Esophagus (tissue), 2 donors: Measurements from ENCODE around the gene EEFSEC. TPM values are rescaled to one million over a fixed set of nuclear protein-coding genes. Genes with fewer than 3 reads are reported as not detected.
"Not testable (repeated sequence)": the region's sequence is repeated elsewhere in the genome, so short reads cannot be mapped to it uniquely, and the experiment has no call there.

Experiments used
- H3K27ac ChIP-seq, 2 donors: one replicate each; pipeline ENCODE4 v1.5.1; 2013; ENCODE audit warnings: low read depth in 2 of 2, mild to moderate bottlenecking in 2 of 2, inconsistent platforms in 1 of 2, low read length in 1 of 2, moderate library complexity in 1 of 2
- H3K27me3 ChIP-seq, 2 donors: one replicate each; pipeline ENCODE4 v1.6.1; 2013; ENCODE audit warnings: low read length in 2 of 2, control low read depth in 1 of 2, mild to moderate bottlenecking in 1 of 2; ENCODE audit not compliant: insufficient read depth in 2 of 2, control insufficient read depth in 1 of 2
- H3K36me3 ChIP-seq, 2 donors: one replicate each; pipeline ENCODE4 v1.6.1; 2013; ENCODE audit warnings: low read length in 1 of 2; ENCODE audit not compliant: control insufficient read depth in 2 of 2, insufficient read depth in 2 of 2
- H3K4me1 ChIP-seq, 2 donors: one replicate each; pipeline ENCODE4 v1.6.1; 2013; ENCODE audit warnings: low read length in 1 of 2; ENCODE audit not compliant: control insufficient read depth in 2 of 2, insufficient read depth in 2 of 2
- H3K4me3 ChIP-seq, 2 donors: one replicate each; pipeline ENCODE4 v1.5.1; 2013; ENCODE audit warnings: low read length in 2 of 2, mild to moderate bottlenecking in 2 of 2, low read depth in 1 of 2, moderate library complexity in 1 of 2
- H3K9me3 ChIP-seq, 2 donors: one replicate each; pipeline ENCODE4 v1.6.1; 2013; ENCODE audit warnings: mild to moderate bottlenecking in 2 of 2, low read depth in 1 of 2, low read length in 1 of 2, moderate library complexity in 1 of 2; ENCODE audit not compliant: control insufficient read depth in 2 of 2, insufficient read depth in 1 of 2
- WGBS, 2 donors: extraction: QIAGEN DNeasy Blood & Tissue Kit; methylation state at CpG; one replicate each; pipeline ENCODE4 v1.1.7; 2013; 5-methylcytosine and 5-hydroxymethylcytosine counted together
- polyA plus RNA-seq, 2 donors: library from polyadenylated mRNA; stranded (reverse); fragments of 200-250 nt; gene quantifications; one replicate each; pipeline ENCODE4 v1.2.3, GENCODE V29; 2013
- donor health status: healthy with polysubstance abuse.
- donor health status: Bipolar disorder and iron deficiency.

The EEFSEC gene
- polyA plus RNA-seq, 2 donors = 6.1 to 10.0 TPM

DNA sequence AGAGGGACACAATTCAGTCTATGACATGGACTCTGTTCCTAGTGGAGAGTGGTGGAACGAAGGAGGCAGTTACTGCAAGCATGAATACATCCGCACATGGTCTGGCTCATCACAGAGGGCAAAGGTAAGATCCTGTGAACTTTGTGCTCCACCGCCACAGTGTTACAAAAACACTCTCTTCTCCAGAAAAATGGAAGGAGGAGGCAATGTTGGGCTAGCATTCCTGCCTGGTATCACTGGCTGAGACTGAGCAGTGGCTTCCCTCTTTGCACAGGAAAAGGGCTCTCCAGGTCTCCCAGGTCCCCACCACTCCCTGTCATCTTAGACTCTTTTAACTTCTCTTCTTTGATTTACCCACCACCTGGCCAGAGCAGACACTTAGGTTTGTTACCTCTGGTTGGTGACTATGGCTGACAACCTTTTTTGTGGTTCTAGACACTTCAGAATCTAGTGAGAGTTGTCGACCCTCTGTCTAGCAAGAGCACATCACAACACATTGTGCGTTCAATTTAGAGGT is 1.5 kb upstream of the EEFSEC start:
- H3K27me3 ChIP-seq = no peaks in the 10 kb centered on the region
- H3K4me1 ChIP-seq = no peaks in the 10 kb centered on the region
- no peaks in the 10 kb centered on the region for H3K36me3 ChIP-seq
- no peak overlapping the region for H3K4me3 ChIP-seq
- 84 to 90% methylated on average over 5 of the region's 5 CpGs for WGBS, 2 donors
- no peaks in the 10 kb centered on the region for H3K9me3 ChIP-seq
- H3K27ac ChIP-seq = no peak overlapping the region

DNA sequence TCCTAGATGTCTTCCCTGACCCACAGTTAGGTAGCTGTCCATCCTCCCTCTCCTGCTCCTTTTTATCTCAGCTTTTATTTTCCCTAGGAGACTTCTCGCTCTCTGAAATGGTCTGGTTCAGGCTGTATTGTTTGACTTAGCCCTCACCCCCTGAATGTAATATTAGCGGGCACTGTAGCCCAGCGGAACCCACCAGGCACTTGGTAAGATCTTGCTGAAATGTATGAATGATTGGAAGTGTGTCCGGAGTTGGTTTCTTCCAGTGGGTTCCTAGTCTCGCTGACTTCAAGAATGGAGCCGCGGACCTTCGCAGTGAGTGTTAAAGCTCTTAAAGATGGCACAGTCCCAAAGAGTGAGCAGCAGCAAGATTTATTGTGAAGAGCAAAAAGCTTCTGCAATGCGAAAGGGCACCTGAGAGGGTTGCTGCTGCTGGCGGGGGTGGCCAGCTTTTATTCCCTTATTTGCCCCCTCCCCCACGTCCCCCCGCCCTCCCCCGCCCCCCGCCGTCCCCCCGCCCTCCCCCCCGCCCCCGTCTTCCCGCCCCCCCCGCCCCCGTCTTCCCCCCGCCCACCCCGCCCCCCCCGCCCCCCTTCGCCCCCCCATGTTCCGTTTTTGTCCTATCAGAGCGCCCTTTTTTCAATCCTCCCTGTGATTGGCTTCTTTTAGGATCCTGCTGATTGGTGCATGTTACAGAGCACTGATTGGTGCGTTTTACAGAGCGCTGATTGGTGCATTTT is 694 bp upstream of the EEFSEC start:
- Histone ChIP-seq H3K4me3 (peak overlapping the region; percentile 54 to 89), H3K9me3 (no peaks in the 10 kb centered on the region), H3K36me3 (no peaks in the 10 kb centered on the region), H3K4me1 (no peaks in the 10 kb centered on the region), H3K27ac (peak overlapping the region; percentile 72 to 85), H3K27me3 (no peaks in the 10 kb centered on the region)
- WGBS, 2 donors = 63 to 68% methylated on average over 12 to 14 of the region's 29 CpGs

DNA sequence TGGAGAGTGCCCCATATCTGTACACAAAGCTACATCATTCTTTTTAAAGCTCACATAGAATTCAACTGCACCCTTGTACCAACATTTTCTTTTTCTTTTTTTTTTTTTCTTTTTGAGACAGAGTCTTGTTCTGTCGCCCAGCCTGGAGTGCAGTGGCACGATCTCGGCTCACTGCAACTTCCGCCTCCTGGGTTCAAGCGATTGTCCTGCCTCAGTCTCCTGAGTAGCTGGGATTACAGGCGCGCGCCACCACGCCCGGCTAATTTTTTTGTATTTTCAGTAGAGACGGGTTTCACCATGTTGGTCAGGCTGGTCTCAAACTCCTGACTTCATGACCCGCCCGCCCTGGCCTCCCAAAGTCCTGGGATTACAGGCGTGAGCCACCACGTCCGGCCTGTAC is 1.1 kb downstream of the EEFSEC start:
- H3K27ac ChIP-seq, H3K36me3 ChIP-seq, H3K9me3 ChIP-seq, H3K27me3 ChIP-seq, H3K4me1 ChIP-seq: not testable (repeated sequence)
- H3K4me3 ChIP-seq = peak overlapping the region in 1 of 2 donors; percentile 54
- WGBS, 2 donors = 82 to 83% methylated on average over 16 of the region's 16 CpGs

DNA sequence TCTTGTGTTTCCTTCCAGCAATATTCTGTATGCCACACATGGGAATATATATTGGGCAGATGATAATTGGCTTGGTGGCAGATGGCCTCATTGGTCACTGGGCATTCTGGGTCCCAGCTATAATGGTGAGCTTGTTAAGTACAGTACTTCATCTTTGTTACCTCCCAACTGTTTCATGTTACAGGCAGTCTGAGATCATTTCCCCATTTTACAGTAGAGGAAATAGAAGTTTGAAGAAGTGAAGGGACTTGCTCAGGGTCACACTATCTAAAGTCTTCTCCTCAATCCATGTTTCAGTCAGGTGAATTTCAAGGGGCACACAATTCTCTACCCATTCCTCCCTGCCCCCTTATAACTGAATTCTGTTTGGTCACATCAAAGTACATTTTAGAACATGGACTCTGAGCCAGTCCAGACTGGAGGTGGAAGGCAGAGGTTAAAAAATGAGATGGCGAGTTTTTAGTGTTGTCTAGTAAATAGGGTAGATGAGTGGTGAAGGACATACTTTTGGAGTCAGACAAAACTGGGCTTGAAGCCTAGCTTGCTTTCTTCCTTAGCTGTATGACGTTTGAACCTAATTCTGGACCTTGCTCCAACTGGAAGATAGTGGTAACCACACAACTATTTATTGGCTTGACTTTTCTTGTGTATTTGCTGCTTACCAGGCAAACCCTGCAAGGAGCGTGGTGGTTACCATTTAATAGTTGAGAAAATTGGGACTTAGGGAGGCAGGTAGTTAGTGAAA is 2.5 kb downstream of the EEFSEC start:
- Histone ChIP-seq H3K4me1 (no peaks in the 10 kb centered on the region), H3K36me3 (no peaks in the 10 kb centered on the region), H3K9me3 (no peaks in the 10 kb centered on the region), H3K4me3 (no peak overlapping the region), H3K27ac (no peak overlapping the region), H3K27me3 (no peaks in the 10 kb centered on the region)
- WGBS, 2 donors = 62 to 97% methylated on average over 3 of the region's 3 CpGs

DNA sequence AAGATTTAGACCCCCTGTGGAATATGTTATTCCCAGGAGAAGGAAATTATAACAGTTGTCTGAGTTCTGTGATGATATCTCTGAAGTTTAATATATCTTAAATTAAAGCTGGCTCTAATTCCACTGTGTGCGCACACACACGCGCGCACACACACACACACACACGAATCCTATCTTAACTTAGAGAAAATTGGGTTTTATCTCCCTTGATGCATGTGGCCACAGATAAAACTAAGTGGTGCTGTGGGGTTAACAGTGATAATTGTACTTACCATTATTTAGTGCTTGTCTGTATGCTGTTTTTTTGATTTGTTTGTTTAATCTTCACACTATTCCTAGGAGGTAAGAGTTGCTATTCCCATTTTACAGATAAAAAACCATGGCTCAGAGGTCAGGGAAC is 7.4 kb downstream of the EEFSEC start:
- H3K36me3 ChIP-seq = no peaks in the 10 kb centered on the region
- no peak overlapping the region for H3K27ac ChIP-seq
- 95 to 97% methylated on average over 5 of the region's 5 CpGs for WGBS, 2 donors
- no peaks in the 10 kb centered on the region for H3K27me3 ChIP-seq
- H3K9me3 ChIP-seq = no peaks in the 10 kb centered on the region
- H3K4me3 ChIP-seq = no peak overlapping the region
- no peaks in the 10 kb centered on the region for H3K4me1 ChIP-seq

DNA sequence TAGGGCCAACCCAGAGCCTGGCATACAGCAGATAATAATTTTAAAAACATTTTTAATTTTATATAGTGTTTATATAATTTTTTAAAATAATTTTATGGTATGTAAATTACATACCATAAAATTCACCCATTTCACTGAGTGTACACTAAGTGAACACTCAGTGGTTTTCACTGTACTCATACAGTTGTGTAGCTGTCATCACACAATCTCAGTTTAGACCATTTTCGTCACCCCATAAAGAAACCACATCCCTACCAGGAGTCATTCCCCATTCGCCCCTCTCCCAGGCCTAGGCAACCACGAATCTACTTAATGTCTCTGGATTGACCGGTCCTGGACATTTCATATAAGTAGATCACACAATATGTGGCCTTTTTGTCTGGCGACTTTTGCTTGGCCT is 10.2 kb downstream of the EEFSEC start:
- no peaks in the 10 kb centered on the region for H3K27me3 ChIP-seq
- no peaks in the 10 kb centered on the region for H3K36me3 ChIP-seq
- WGBS, 2 donors = 66 to 93% methylated on average over 5 of the region's 5 CpGs
- H3K9me3 ChIP-seq = no peaks in the 10 kb centered on the region
- no peak overlapping the region for H3K4me3 ChIP-seq
- no peak overlapping the region for H3K27ac ChIP-seq
- H3K4me1 ChIP-seq = no peaks in the 10 kb centered on the region

DNA sequence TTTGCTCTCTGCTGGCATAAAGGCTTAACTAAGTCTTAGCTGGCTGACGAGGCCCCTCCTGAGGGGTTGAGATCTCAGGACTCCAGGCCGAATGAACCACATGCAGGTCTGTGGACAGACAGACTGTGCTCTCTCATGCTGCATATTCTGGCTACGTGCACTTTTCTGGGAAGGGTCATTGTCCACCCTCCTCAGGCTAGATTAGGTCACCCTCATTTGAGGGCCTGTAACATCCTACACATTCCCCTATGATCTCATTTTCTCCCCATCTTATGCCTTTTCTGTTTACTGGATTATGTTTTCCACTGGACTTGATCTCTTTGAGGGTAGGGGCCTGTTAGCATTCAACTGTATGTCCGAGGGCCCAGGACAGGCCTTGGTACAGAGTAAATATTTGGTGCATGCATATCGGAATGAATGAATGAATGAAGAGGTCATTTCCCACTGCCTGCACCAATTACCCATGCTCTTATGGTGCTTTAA is 13.7 kb downstream of the EEFSEC start:
- H3K4me1 ChIP-seq = no peaks in the 10 kb centered on the region
- H3K36me3 ChIP-seq = no peaks in the 10 kb centered on the region
- WGBS, 2 donors = 92% methylated on average over 5 of the region's 5 CpGs
- H3K9me3 ChIP-seq = no peaks in the 10 kb centered on the region
- no peak overlapping the region for H3K27ac ChIP-seq
- no peaks in the 10 kb centered on the region for H3K27me3 ChIP-seq
- H3K4me3 ChIP-seq = no peak overlapping the region

DNA sequence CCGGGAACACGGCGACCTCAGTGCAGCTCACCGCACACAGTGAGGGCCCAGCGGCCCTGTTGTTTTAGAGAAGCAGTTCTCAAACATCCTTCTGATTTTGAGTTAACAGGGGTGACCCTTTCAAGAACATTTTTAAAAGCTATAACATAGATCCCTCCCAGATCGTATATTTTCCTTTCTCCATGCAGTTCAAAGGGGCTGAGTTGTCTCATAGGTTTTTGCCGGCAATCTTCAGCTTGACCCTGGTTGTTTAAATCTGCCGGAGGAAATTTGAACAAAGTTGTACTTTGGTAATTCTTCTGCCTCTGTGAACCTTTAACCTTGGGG is 14.3 kb downstream of the EEFSEC start:
- WGBS, 2 donors = 93 to 94% methylated on average over 8 of the region's 8 CpGs
- Histone ChIP-seq H3K27ac (no peak overlapping the region), H3K4me1 (no peaks in the 10 kb centered on the region)

DNA sequence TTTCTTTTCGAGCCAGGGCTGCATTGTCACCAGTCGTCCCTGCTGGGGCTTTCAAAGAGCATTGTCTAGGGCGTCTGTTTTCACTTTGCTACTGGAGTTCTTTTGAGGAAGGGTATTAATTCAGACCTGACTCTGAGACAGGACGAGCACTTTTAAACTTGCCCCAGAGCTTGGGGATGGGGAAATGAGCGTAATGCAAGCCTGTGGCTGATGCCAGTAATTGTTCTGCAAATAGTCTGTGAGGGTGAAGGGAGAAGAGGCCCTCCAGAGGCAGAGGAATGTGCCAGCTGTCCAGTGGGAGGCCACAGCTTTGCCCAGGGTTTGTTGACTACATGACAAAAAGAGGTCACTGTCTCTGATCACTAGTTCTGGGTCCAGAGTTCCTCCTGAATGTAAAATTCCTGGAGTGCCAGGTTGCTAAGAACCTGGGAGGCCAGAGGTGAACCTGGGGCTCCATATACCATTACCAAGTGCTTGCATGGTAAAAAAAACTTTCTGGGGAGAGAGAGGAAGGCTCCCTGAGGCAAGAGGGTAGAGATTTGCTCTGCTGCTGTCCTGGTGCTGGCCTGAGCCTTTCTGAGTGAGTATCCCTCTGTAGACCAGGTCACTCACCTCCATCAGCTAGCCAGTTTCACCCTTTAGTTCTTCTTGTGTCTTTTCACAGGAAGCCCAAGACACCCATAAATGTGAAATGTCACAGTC is 14.8 kb downstream of the EEFSEC start:
- Histone ChIP-seq H3K9me3 (no peaks in the 10 kb centered on the region), H3K4me1 (no peaks in the 10 kb centered on the region), H3K27ac (no peak overlapping the region), H3K36me3 (no peaks in the 10 kb centered on the region), H3K4me3 (no peak overlapping the region), H3K27me3 (no peaks in the 10 kb centered on the region)
- 77 to 84% methylated on average over 5 of the region's 5 CpGs for WGBS, 2 donors

More for the DNA sequence above, 14.3 kb downstream of the EEFSEC start:
- H3K9me3 ChIP-seq = no peaks in the 10 kb centered on the region
- H3K27me3 ChIP-seq = no peaks in the 10 kb centered on the region
- no peaks in the 10 kb centered on the region for H3K36me3 ChIP-seq
- no peak overlapping the region for H3K4me3 ChIP-seq
